GM23338 (cell line): ENCODE data around the gene SLC39A11. TPM values are rescaled to one million over a fixed set of nuclear protein-coding genes. Genes with fewer than 3 reads are reported as not detected.

Experiments
- ATAC-seq: fragments of 200-7000 bp; cut with Tn5 transposase; 3 replicates; pipeline ENCODE4 v1.9.1; 2020
- DNase-seq: peaks from one replicate; pipeline ENCODE4 v3.0.0-alpha.2; 2015; ENCODE audit warnings: low spot score
- H2AFZ ChIP-seq: fragments of 200-600 bp; sonication (generic); 2 replicates; pipeline ENCODE4 v1.8.0; 2016; ENCODE audit warnings: antibody characterized with exemption, mild to moderate bottlenecking, moderate library complexity
- H3F3A ChIP-seq: fragments of 200-600 bp; sonication (generic); replicated peaks from 2 replicates; pipeline ENCODE4 v1.8.0; 2017; ENCODE audit warnings: antibody characterized with exemption, mixed run types, low read depth
- H3K27ac ChIP-seq: fragments of 200-600 bp; sonication (generic); 2 replicates; pipeline ENCODE4 v1.6.1; 2016; ENCODE audit warnings: low read depth
- H3K27me3 ChIP-seq: fragments of 200-600 bp; sonication (generic); 2 replicates; pipeline ENCODE4 v1.8.0; 2016; ENCODE audit warnings: mild to moderate bottlenecking, mixed run types, moderate library complexity; ENCODE audit not compliant: insufficient read depth
- H3K36me3 ChIP-seq: fragments of 200-600 bp; sonication (generic); 2 replicates; pipeline ENCODE4 v1.8.0; 2016; ENCODE audit warnings: mild to moderate bottlenecking; ENCODE audit not compliant: insufficient read depth
- H3K4me1 ChIP-seq: fragments of 200-600 bp; sonication (generic); 2 replicates; pipeline ENCODE4 v1.8.0; 2016; ENCODE audit warnings: mild to moderate bottlenecking, moderate library complexity; ENCODE audit not compliant: insufficient read depth
- H3K4me2 ChIP-seq: fragments of 200-600 bp; sonication (generic); 2 replicates; pipeline ENCODE4 v1.7.1; 2017; ENCODE audit warnings: mixed run types
- H3K4me3 ChIP-seq: fragments of 200-600 bp; sonication (generic); 2 replicates; pipeline ENCODE4 v1.6.1; 2016; ENCODE audit warnings: mixed run types
- H3K79me2 ChIP-seq: fragments of 200-600 bp; sonication (generic); replicated peaks from 2 replicates; pipeline ENCODE4 v1.8.0; 2017; ENCODE audit warnings: mild to moderate bottlenecking; ENCODE audit not compliant: insufficient read depth
- H3K9me2 ChIP-seq: fragments of 200-600 bp; sonication (generic); 2 replicates; pipeline ENCODE4 v1.8.0; 2017; ENCODE audit not compliant: insufficient read depth
- H4K20me1 ChIP-seq: fragments of 200-600 bp; sonication (generic); replicated peaks from 2 replicates; pipeline ENCODE4 v1.8.0; 2017; ENCODE audit warnings: mild to moderate bottlenecking; ENCODE audit not compliant: insufficient read depth
- H3K27ac Mint-ChIP-seq: 2 replicates; pipeline ENCODE4 v1.8.0; 2020; ENCODE audit warnings: inconsistent platforms, mild to moderate bottlenecking, moderate library complexity, mixed read lengths
- H3K27me3 Mint-ChIP-seq: 3 replicates; pipeline ENCODE4 v1.8.0; 2022; ENCODE audit warnings: low read depth, mild to moderate bottlenecking, moderate library complexity, mixed read lengths, inconsistent platforms; ENCODE audit not compliant: insufficient read depth, poor library complexity
- H3K36me3 Mint-ChIP-seq: 3 replicates; pipeline ENCODE4 v1.8.0; 2021; ENCODE audit warnings: low read depth, mild to moderate bottlenecking, inconsistent platforms, moderate library complexity, mixed read lengths
- H3K4me1 Mint-ChIP-seq: 3 replicates; pipeline ENCODE4 v1.8.0; 2020; ENCODE audit warnings: mild to moderate bottlenecking, inconsistent platforms, mixed read lengths
- H3K4me3 Mint-ChIP-seq: 3 replicates; pipeline ENCODE4 v1.8.0; 2021; ENCODE audit warnings: moderate library complexity, mild to moderate bottlenecking, inconsistent platforms, mixed read lengths
- H3K9me3 Mint-ChIP-seq: 3 replicates; pipeline ENCODE4 v1.8.0; 2020; ENCODE audit warnings: moderate library complexity, mild to moderate bottlenecking, inconsistent platforms, mixed read lengths
- CREB1 ChIP-seq: fragments of 250-450 bp; sonication (Bioruptor Pico); IDR thresholded peaks from 2 replicates; pipeline ENCODE4 v1.5.0; 2020; ENCODE audit warnings: low read depth, mild to moderate bottlenecking, moderate library complexity
- CTCF ChIP-seq, 2 experiments: fragments of 200-600 bp in 1 of 2; sonication (generic) in 1 of 2; conservative IDR thresholded peaks; 2 replicates each; pipeline versions ENCODE4 v1.5.1 to v1.6.1; 2016 to 2017; ENCODE audit warnings: antibody characterized with exemption in 2 of 2, low read depth in 2 of 2, mild to moderate bottlenecking in 2 of 2, moderate library complexity in 1 of 2
- ETS1 ChIP-seq: IDR thresholded peaks from 2 replicates; pipeline ENCODE4 v1.6.1; 2016; ENCODE audit warnings: antibody characterized with exemption
- EZH2 ChIP-seq: fragments of 200-600 bp; sonication (generic); IDR thresholded peaks from one replicate; pipeline ENCODE4 v1.8.0; 2017; ENCODE audit warnings: antibody characterized with exemption, mild to moderate bottlenecking, low read depth; ENCODE audit not compliant: unreplicated experiment
- EZH2phosphoT487 ChIP-seq: fragments of 200-600 bp; sonication (generic); IDR thresholded peaks from one replicate; pipeline ENCODE4 v1.8.1; 2018; ENCODE audit warnings: antibody characterized with exemption; ENCODE audit not compliant: unreplicated experiment
- JUNB ChIP-seq: IDR thresholded peaks from one replicate; pipeline ENCODE4 v1.6.1; 2016; ENCODE audit warnings: antibody characterized with exemption; ENCODE audit not compliant: unreplicated experiment
- NANOG ChIP-seq: IDR thresholded peaks from 2 replicates; pipeline ENCODE4 v1.6.1; 2016; ENCODE audit warnings: antibody characterized with exemption, borderline replicate concordance
- POLR2AphosphoS5 ChIP-seq: IDR thresholded peaks from 2 replicates; pipeline ENCODE4 v1.6.1; 2016; ENCODE audit warnings: antibody characterized with exemption, low read depth
- REST ChIP-seq: IDR thresholded peaks from one replicate; pipeline ENCODE4 v1.6.1; 2018; ENCODE audit warnings: antibody characterized with exemption; ENCODE audit not compliant: unreplicated experiment
- STAT1 ChIP-seq: IDR thresholded peaks from one replicate; pipeline ENCODE4 v1.6.1; 2016; ENCODE audit warnings: antibody characterized with exemption; ENCODE audit not compliant: unreplicated experiment
- ZNF114 ChIP-seq: fragments of 250-450 bp; sonication (Bioruptor Pico); IDR thresholded peaks from 2 replicates; pipeline ENCODE4 v1.5.0; 2020; ENCODE audit warnings: mild to moderate bottlenecking, moderate library complexity
- ZNF331 ChIP-seq: fragments of 250-450 bp; sonication (Bioruptor Pico); IDR thresholded peaks from 2 replicates; pipeline ENCODE4 v1.5.0; 2020; ENCODE audit warnings: low read depth, mild to moderate bottlenecking, moderate library complexity
- ZNF462 ChIP-seq: fragments of 250-450 bp; sonication (Bioruptor Pico); IDR thresholded peaks from 2 replicates; pipeline ENCODE4 v1.5.0; 2020; ENCODE audit warnings: mild to moderate bottlenecking, moderate library complexity
- polyA plus RNA-seq: library from polyadenylated mRNA; unstranded; fragments of >200 nt; fragmentation: Nextera tagmentation; extraction: Ambion mirVana; gene quantifications from 2 replicates; pipeline ENCODE4 v1.2.1, GENCODE V29; 2016
- total RNA-seq: library from RNA; depleted of rRNA; stranded (reverse); fragments of >200 nt; shearing (Covaris generic); gene quantifications from 2 replicates; pipeline ENCODE4 v1.2.3, GENCODE V29; 2014

Gene SLC39A11
- total and polyA plus RNA-seq, 2 experiments from 2014 or later: 10.8 to 18.1 TPM

GRCh38 chr17:72654706-72655105 lies 437.8 kb downstream of the SLC39A11 start:
- no peak overlapping the region for H3K4me3 ChIP-seq
- H4K20me1 ChIP-seq: no peaks in the 10 kb centered on the region
- peaks cover 9% of the 10 kb centered on the region; the same call in 1 of the 3 replicates for H3K4me1 Mint-ChIP-seq
- H3K79me2 ChIP-seq: no peaks in the 10 kb centered on the region
- DNase-seq: no peak
- H3K27ac Mint-ChIP-seq: no peak overlapping the region
- H3K9me2 ChIP-seq: no peaks in the 10 kb centered on the region
- no peak for ATAC-seq
- H3K27ac ChIP-seq: no peak overlapping the region
- H3K4me3 Mint-ChIP-seq: no peak overlapping the region
- TF ChIP-seq CREB1 (CRISPR knock-in tag) (no peak), POLR2AphosphoS5 (no peak), JUNB (no peak), STAT1 (no peak), EZH2phosphoT487 (no peak), NANOG (no peak), ZNF114 (no peak), ETS1 (no peak), REST (no peak), EZH2 (no peak), CTCF (conservative IDR thresholded peaks at IDR 0.05; ENCODE audit: low read depth in 2 of 2) (no peak), ZNF462 (no peak), ZNF331 (CRISPR knock-in tag) (no peak)
- H3K9me3 Mint-ChIP-seq: no peaks in the 10 kb centered on the region
- H3K4me1 ChIP-seq: no peaks in the 10 kb centered on the region
- H3F3A ChIP-seq: no peaks in the 10 kb centered on the region
- H3K36me3 Mint-ChIP-seq: no peaks in the 10 kb centered on the region
- no peaks in the 10 kb centered on the region for H3K36me3 ChIP-seq
- H3K4me2 ChIP-seq: no peak overlapping the region
- no peak overlapping the region for H2AFZ ChIP-seq
- peaks cover 2% of the 10 kb centered on the region for H3K27me3 Mint-ChIP-seq
- no peaks in the 10 kb centered on the region for H3K27me3 ChIP-seq
